ENCODE results near the gene ITGA2B. TPM values are rescaled to one million over a fixed set of nuclear protein-coding genes. Genes with fewer than 3 reads are reported as not detected.

Gene ITGA2B
- total RNA-seq, 2 experiments from 2014 or later: 0.57 to 0.63 TPM

- CTCF ChIA-PET (ENCODE audit: unreplicated experiment): no interaction called here
- POLR2A ChIA-PET: interaction anchor here (0.6 kb wide), 1 partner anchor 420 kb away, joined by 4 read pairs; no protein-coding TSS in a partner anchor
Observed at GRCh38 chr17:44390250-44390870, 911 bp upstream of the ITGA2B start.

GRCh38 chr17:44389723-44390202 lies 314 bp upstream of the ITGA2B start:
- intact Hi-C loops (cut with micrococcal nuclease; ENCODE audit: unreplicated experiment): no loop called here
- H2AFZ ChIP-seq (ENCODE audit: low read length): no peak overlapping the region
- no peaks in the 10 kb centered on the region for H3K9me2 ChIP-seq (ENCODE audit: insufficient read depth, low read length)
- no peak overlapping the region for H3K4me3 ChIP-seq (ENCODE audit: low read depth, low read length, poor library complexity, severe bottlenecking)
- H4K20me1 ChIP-seq (ENCODE audit: insufficient read depth, low read length): no peaks in the 10 kb centered on the region
- TF ChIP-seq, protein P1, sequence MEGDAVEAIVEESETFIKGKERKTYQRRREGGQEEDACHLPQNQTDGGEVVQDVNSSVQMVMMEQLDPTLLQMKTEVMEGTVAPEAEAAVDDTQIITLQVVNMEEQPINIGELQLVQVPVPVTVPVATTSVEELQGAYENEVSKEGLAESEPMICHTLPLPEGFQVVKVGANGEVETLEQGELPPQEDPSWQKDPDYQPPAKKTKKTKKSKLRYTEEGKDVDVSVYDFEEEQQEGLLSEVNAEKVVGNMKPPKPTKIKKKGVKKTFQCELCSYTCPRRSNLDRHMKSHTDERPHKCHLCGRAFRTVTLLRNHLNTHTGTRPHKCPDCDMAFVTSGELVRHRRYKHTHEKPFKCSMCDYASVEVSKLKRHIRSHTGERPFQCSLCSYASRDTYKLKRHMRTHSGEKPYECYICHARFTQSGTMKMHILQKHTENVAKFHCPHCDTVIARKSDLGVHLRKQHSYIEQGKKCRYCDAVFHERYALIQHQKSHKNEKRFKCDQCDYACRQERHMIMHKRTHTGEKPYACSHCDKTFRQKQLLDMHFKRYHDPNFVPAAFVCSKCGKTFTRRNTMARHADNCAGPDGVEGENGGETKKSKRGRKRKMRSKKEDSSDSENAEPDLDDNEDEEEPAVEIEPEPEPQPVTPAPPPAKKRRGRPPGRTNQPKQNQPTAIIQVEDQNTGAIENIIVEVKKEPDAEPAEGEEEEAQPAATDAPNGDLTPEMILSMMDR (conservative IDR thresholded peaks at IDR 0.05; ENCODE audit: low read length): no peak
- TF ChIP-seq EZH2phosphoT487 (IDR thresholded peaks at IDR 0.05; ENCODE audit: borderline replicate concordance, low read depth, low read length): no peak
- H3K36me3 ChIP-seq (ENCODE audit: insufficient read depth, low read length): no peaks in the 10 kb centered on the region
- H3K9me3 ChIP-seq (ENCODE audit: low read length): no peaks in the 10 kb centered on the region
- H3K27ac ChIP-seq (ENCODE audit: low read depth, low read length, poor library complexity, severe bottlenecking): no peak overlapping the region
- H3K4me2 ChIP-seq (ENCODE audit: low read length): no peak overlapping the region
- peaks cover 7% of the 10 kb centered on the region for H3K4me1 ChIP-seq (ENCODE audit: insufficient read depth, low read length, poor library complexity, severe bottlenecking)
- H3K79me2 ChIP-seq (ENCODE audit: insufficient read depth, low read depth, low read length): no peaks in the 10 kb centered on the region
- peak; percentile 11 for DNase-seq (ENCODE audit: low spot score)
- ChIA-PET CTCF (ENCODE audit: unreplicated experiment) (no interaction called here), POLR2A (no interaction called here)
- BruUV-seq (replicated peaks): no TSS peak

More at GRCh38 chr17:44390250-44390870, 911 bp upstream of the ITGA2B start:
- H3K9me2 ChIP-seq (ENCODE audit: insufficient read depth, low read length): no peaks in the 10 kb centered on the region
- no peaks in the 10 kb centered on the region for H3K79me2 ChIP-seq (ENCODE audit: insufficient read depth, low read depth, low read length)
- H3K4me1 ChIP-seq (ENCODE audit: insufficient read depth, low read length, poor library complexity, severe bottlenecking): peaks cover 2% of the 10 kb centered on the region
- no peaks in the 10 kb centered on the region for H3K36me3 ChIP-seq (ENCODE audit: insufficient read depth, low read length)
- no peaks in the 10 kb centered on the region for H3K9me3 ChIP-seq (ENCODE audit: low read length)
- no peaks in the 10 kb centered on the region for H4K20me1 ChIP-seq (ENCODE audit: insufficient read depth, low read length)
- H3K4me2 ChIP-seq (ENCODE audit: low read length): no peak overlapping the region
- no peak overlapping the region for H2AFZ ChIP-seq (ENCODE audit: low read length)
- BruUV-seq (replicated peaks): no TSS peak
- TF ChIP-seq, protein P1 (conservative IDR thresholded peaks at IDR 0.05; ENCODE audit: low read length): no peak
- no peak for TF ChIP-seq EZH2phosphoT487 (IDR thresholded peaks at IDR 0.05; ENCODE audit: borderline replicate concordance, low read depth, low read length)
- H3K4me3 ChIP-seq (ENCODE audit: low read depth, low read length, poor library complexity, severe bottlenecking): no peak overlapping the region
- intact Hi-C loops (cut with micrococcal nuclease; ENCODE audit: unreplicated experiment): no loop called here
- H3K27ac ChIP-seq (ENCODE audit: low read depth, low read length, poor library complexity, severe bottlenecking): no peak overlapping the region
- no peak for DNase-seq (ENCODE audit: low spot score)

- H3K9me2 ChIP-seq (ENCODE audit: insufficient read depth, low read length): no peaks in the 10 kb centered on the region
- H3K27ac ChIP-seq (ENCODE audit: low read depth, low read length, poor library complexity, severe bottlenecking): no peak overlapping the region
- no peak for DNase-seq (ENCODE audit: low spot score)
- no peak overlapping the region for H2AFZ ChIP-seq (ENCODE audit: low read length)
- no TSS peak for BruUV-seq (replicated peaks)
- peaks cover 7% of the 10 kb centered on the region for H3K4me1 ChIP-seq (ENCODE audit: insufficient read depth, low read length, poor library complexity, severe bottlenecking)
- no peak overlapping the region for H3K4me3 ChIP-seq (ENCODE audit: low read depth, low read length, poor library complexity, severe bottlenecking)
- intact Hi-C loops (cut with micrococcal nuclease; ENCODE audit: unreplicated experiment): no loop called here
- H3K79me2 ChIP-seq (ENCODE audit: insufficient read depth, low read depth, low read length): no peaks in the 10 kb centered on the region
- H3K9me3 ChIP-seq (ENCODE audit: low read length): no peaks in the 10 kb centered on the region
- H3K36me3 ChIP-seq (ENCODE audit: insufficient read depth, low read length): no peaks in the 10 kb centered on the region
- POLR2A ChIA-PET: no interaction called here
- H3K4me2 ChIP-seq (ENCODE audit: low read length): no peak overlapping the region
- H4K20me1 ChIP-seq (ENCODE audit: insufficient read depth, low read length): no peaks in the 10 kb centered on the region
- CTCF ChIA-PET (ENCODE audit: unreplicated experiment): no interaction called here
- no peak for TF ChIP-seq EZH2phosphoT487 (IDR thresholded peaks at IDR 0.05; ENCODE audit: borderline replicate concordance, low read depth, low read length)
- TF ChIP-seq, protein P1 (conservative IDR thresholded peaks at IDR 0.05; ENCODE audit: low read length): no peak
Observed at GRCh38 chr17:44387804-44388203, 1.6 kb downstream of the ITGA2B start.
